WTC11 (cell line): ENCODE data around the gene CBX2.
A peak's percentile ranks its signal among the peaks of the same experiment; 100 is the strongest.

Source experiments
- IRF2 ChIP-seq: sonication (generic); formaldehyde crosslinking; IDR thresholded peaks from 2 replicates; pipeline ENCODE4 v1.8.0; 2022; ENCODE audit warnings: low read depth, missing genetic modification reagents, borderline replicate concordance
- USF2 ChIP-seq: sonication (generic); formaldehyde crosslinking; IDR thresholded peaks from 2 replicates; pipeline ENCODE4 v1.8.1; 2023; ENCODE audit warnings: mild to moderate bottlenecking, missing genetic modification reagents, moderate library complexity

GRCh38 chr17:79796763-79797491, 19.0 kb downstream of the CBX2 start, which contains the start of gene CBX8:
- no peak for TF ChIP-seq IRF2 (CRISPR knock-in tag)
- peak; percentile 74 for TF ChIP-seq USF2
